K562 (cell line): Measurements from ENCODE around the gene TRAPPC2L. TPM values are rescaled to one million over a fixed set of nuclear protein-coding genes. Genes with fewer than 3 reads are reported as not detected.
A peak's percentile ranks its signal among the peaks of the same experiment; 100 is the strongest.

Experiments used
- ATAC-seq: fragments of 200-7000 bp; cut with Tn5 transposase; 3 replicates; pipeline ENCODE4 v1.9.1; 2020; ENCODE audit warnings: moderate library complexity
- BruUV-seq: library from RNA; stranded (reverse); fragments of 400-500 nt; replicated peaks from 2 replicates; lab custom pipeline; 2021; lab: Mats Ljungman, UMichigan
- CTCF ChIA-PET: fragments of 300-600 bp; formaldehyde crosslinking; extraction: SDS; loops from one replicate; lab custom pipeline; 2021; ENCODE audit warnings: low intra/inter-chr PET ratio; lab: Yijun Ruan, JAX
- POLR2A ChIA-PET: fragments of 300-600, 350-650 bp; sonication (Branson Sonifier 250); formaldehyde crosslinking; extraction: SDS; loops from one replicate; lab custom pipeline; 2021; ENCODE audit warnings: antibody characterized with exemption, inconsistent platforms; lab: Yijun Ruan, JAX
- DNase-seq, 4 experiments: peaks; one replicate each; pipeline versions ENCODE4 v3.0.0 to v3.0.0-alpha.2; 2011 to 2018; ENCODE audit warnings: low spot score in 3 of 4, mixed read lengths in 3 of 4; ENCODE audit errors: extremely low read depth in 1 of 4
- FAIRE-seq: peaks from 2 replicates; lab custom pipeline; 2011; peaks lifted over from hg19 to GRCh38; lab: Jason Lieb, UNC
- H2AFZ ChIP-seq: 2 replicates; pipeline ENCODE4 v1.6.0; 2011; ENCODE audit warnings: low read depth, low read length, control low read depth, inconsistent platforms
- H3K27ac ChIP-seq: fragments of 200-600 bp; 3 replicates; pipeline ENCODE4 v1.8.0; 2011; ENCODE audit warnings: low read depth, mild to moderate bottlenecking, control low read depth, inconsistent platforms, low read length, moderate library complexity, mixed read lengths; ENCODE audit errors: extremely low read depth
- H3K27me3 ChIP-seq, 2 experiments: fragments of 300-600 bp in 1 of 2; 2 replicates in 1 of 2; 3 replicates in 1 of 2; pipeline versions ENCODE4 v1.6.0 to v1.8.0; 2011; ENCODE audit warnings: inconsistent platforms in 2 of 2, low read length in 2 of 2, mild to moderate bottlenecking in 1 of 2, mixed read lengths in 1 of 2, moderate library complexity in 1 of 2; ENCODE audit not compliant: control insufficient read depth in 2 of 2, insufficient read depth in 2 of 2
- H3K36me3 ChIP-seq: fragments of 300-600 bp; 3 replicates; pipeline ENCODE4 v1.8.0; 2011; ENCODE audit warnings: mild to moderate bottlenecking, low read length, inconsistent platforms; ENCODE audit not compliant: control insufficient read depth, insufficient read depth
- H3K4me1 ChIP-seq, 2 experiments: fragments of 200-600 bp in 1 of 2; replicated peaks in 1 of 2; 2 replicates in 1 of 2; 3 replicates in 1 of 2; pipeline versions ENCODE4 v1.5.1 to v1.8.0; 2011; ENCODE audit warnings: inconsistent platforms in 2 of 2, low read length in 2 of 2, mild to moderate bottlenecking in 1 of 2, mixed read lengths in 1 of 2, moderate library complexity in 1 of 2; ENCODE audit not compliant: control insufficient read depth in 2 of 2, insufficient read depth in 2 of 2
- H3K4me2 ChIP-seq: 2 replicates; pipeline ENCODE4 v1.6.1; 2011; ENCODE audit warnings: low read length, control low read depth, inconsistent platforms, mixed read lengths; ENCODE audit not compliant: insufficient read depth
- H3K4me3 ChIP-seq: fragments of 200-600 bp; sonication (generic), shearing (Covaris generic); 2 replicates; pipeline ENCODE4 v1.5.1; 2016; ENCODE audit warnings: control low read depth, inconsistent platforms
- H3K79me2 ChIP-seq: fragments of 200-600 bp; 3 replicates; pipeline ENCODE4 v1.8.0; 2011; ENCODE audit warnings: low read length, inconsistent platforms; ENCODE audit not compliant: control insufficient read depth, insufficient read depth
- H3K9ac ChIP-seq, 2 experiments: 2 replicates each; pipeline versions ENCODE4 v1.6.0 to v1.6.1; 2011; ENCODE audit warnings: low read depth in 2 of 2, low read length in 2 of 2, control low read depth in 1 of 2, inconsistent platforms in 1 of 2, mild to moderate bottlenecking in 1 of 2, mixed read lengths in 1 of 2; ENCODE audit not compliant: insufficient read depth in 1 of 2
- H3K9me1 ChIP-seq: one replicate; pipeline ENCODE4 v1.6.0; 2011; ENCODE audit warnings: inconsistent platforms, mild to moderate bottlenecking, low read length, moderate library complexity; ENCODE audit not compliant: control insufficient read depth, insufficient read depth
- H3K9me3 ChIP-seq: replicated peaks from 2 replicates; pipeline ENCODE4 v1.5.1; 2011; ENCODE audit warnings: low read depth, low read length, inconsistent platforms; ENCODE audit not compliant: control insufficient read depth, insufficient read depth
- H4K20me1 ChIP-seq: replicated peaks from 2 replicates; pipeline ENCODE4 v1.6.1; 2011; ENCODE audit warnings: low read length, inconsistent platforms, mixed read lengths; ENCODE audit not compliant: control insufficient read depth, insufficient read depth
- CCAR2 ChIP-seq: fragments of 200-400 bp; formaldehyde crosslinking; IDR thresholded peaks from 2 replicates; pipeline ENCODE4 v1.6.1; 2017; ENCODE audit warnings: mild to moderate bottlenecking, low read depth, low read length
- FOXP1 ChIP-seq: sonication (generic); formaldehyde crosslinking; IDR thresholded peaks from 2 replicates; pipeline ENCODE4 v1.8.0; 2022; ENCODE audit warnings: mild to moderate bottlenecking, missing genetic modification reagents
- GTF2F1 ChIP-seq: IDR thresholded peaks from 2 replicates; pipeline ENCODE4 v1.6.1; 2011; ENCODE audit warnings: low read depth, low read length, improper control_type of control experiment
- HDGF ChIP-seq: fragments of 450-650 bp; IDR thresholded peaks from 2 replicates; pipeline ENCODE4 v1.6.1; 2016
- LEF1 ChIP-seq: fragments of 450-650 bp; IDR thresholded peaks from 2 replicates; pipeline ENCODE4 v1.6.1; 2016; ENCODE audit warnings: mild to moderate bottlenecking
- MAFF ChIP-seq: IDR thresholded peaks from 2 replicates; pipeline ENCODE4 v1.6.1; 2012; ENCODE audit warnings: low read length, improper control_type of control experiment
- PHF21A ChIP-seq: fragments of 450-650 bp; IDR thresholded peaks from 2 replicates; pipeline ENCODE4 v1.6.1; 2017; ENCODE audit warnings: low read depth, borderline replicate concordance
- RBM14 ChIP-seq: fragments of 200-400 bp; formaldehyde crosslinking; IDR thresholded peaks from 2 replicates; pipeline ENCODE4 v1.6.1; 2018; ENCODE audit warnings: low read depth, mild to moderate bottlenecking, low read length, moderate library complexity, borderline replicate concordance; ENCODE audit not compliant: insufficient read depth
- SLC30A9 ChIP-seq: fragments of 250-450 bp; sonication (Bioruptor Pico); IDR thresholded peaks from 2 replicates; pipeline ENCODE4 v1.8.0; 2022; ENCODE audit warnings: mild to moderate bottlenecking, moderate library complexity
- SMC3 ChIP-seq: conservative IDR thresholded peaks from 2 replicates; pipeline ENCODE4 v1.6.1; 2011; ENCODE audit warnings: low read depth, low read length, improper control_type of control experiment; ENCODE audit not compliant: insufficient read depth
- SOX6 ChIP-seq: fragments of 450-650 bp; IDR thresholded peaks from 2 replicates; pipeline ENCODE4 v1.6.1; 2014; ENCODE audit warnings: mild to moderate bottlenecking
- ZNF274 ChIP-seq: IDR thresholded peaks from 2 replicates; pipeline ENCODE4 v1.6.1; 2011; ENCODE audit warnings: low read depth, mild to moderate bottlenecking, low read length, moderate library complexity, borderline replicate concordance
- ZNF76 ChIP-seq: fragments of 250-450 bp; sonication (Bioruptor Pico); IDR thresholded peaks from 2 replicates; pipeline ENCODE4 v1.4.0; 2020; ENCODE audit warnings: mild to moderate bottlenecking, moderate library complexity, borderline replicate concordance
- ZSCAN29 ChIP-seq: fragments of 450-650 bp; IDR thresholded peaks from 2 replicates; pipeline ENCODE4 v1.6.1; 2017
- WGBS: fragments of 100-300 bp; shearing (Covaris generic); methylation state at CpG from one replicate; pipeline ENCODE4 v1.1.6; 2016; ENCODE audit warnings: low coverage, mixed read lengths; ENCODE audit not compliant: insufficient coverage; ENCODE audit errors: missing lambda C conversion rate; 5-methylcytosine and 5-hydroxymethylcytosine counted together
- in situ Hi-C: fragments of 300-500 bp; cut with MboI; formaldehyde crosslinking; loops from 4 replicates; pipeline ENCODE4 v1.15.0; 2018; ENCODE audit warnings: inconsistent platforms, mixed read lengths
- intact Hi-C: fragments of 100-400 bp; cut with micrococcal nuclease; formaldehyde crosslinking; loops from 2 replicates; pipeline ENCODE4 v1.14.2; 2022
- polyA plus RNA-seq, 8 experiments: library from polyadenylated mRNA; depleted of rRNA in 4 of 8; stranded (reverse) in 5 of 8; unstranded in 3 of 8; fragments of >200 nt; fragmentation: Nextera tagmentation in 2 of 8; fragmentation: Illumina TruSeq in 1 of 8; extraction: Ambion mirVana in 2 of 8; extraction: Trizol in 1 of 8; gene quantifications; 2 replicates each; pipeline versions ENCODE4 v1.2.1 to v1.2.3, GENCODE V29; 2011 to 2014; ENCODE audit warnings: inconsistent platforms in 1 of 8, missing spikeins in 1 of 8
- total RNA-seq, 7 experiments: library from RNA; depleted of rRNA in 6 of 7; stranded (reverse); fragments of >200 nt in 6 of 7; fragmentation: Illumina TruSeq in 2 of 7; extraction: Trizol in 2 of 7; gene quantifications; 2 replicates each; pipeline versions ENCODE4 v1.2.1 to v1.2.3, GENCODE V29; 2011 to 2021; ENCODE audit warnings: low replicate concordance in 1 of 7
- TF ChIP-seq, protein P1 (sequence below): fragments of 250-450 bp; sonication (Bioruptor Pico); IDR thresholded peaks from 2 replicates; pipeline ENCODE4 v1.8.0; 2021; ENCODE audit warnings: mild to moderate bottlenecking, moderate library complexity

TRAPPC2L gene
- total and polyA plus RNA-seq, 9 of the 15 experiments (the other 6 are each of a cell fraction or from before 2014, with no cell fraction given) = 60.4 to 398 (median 97.5) TPM

DNA sequence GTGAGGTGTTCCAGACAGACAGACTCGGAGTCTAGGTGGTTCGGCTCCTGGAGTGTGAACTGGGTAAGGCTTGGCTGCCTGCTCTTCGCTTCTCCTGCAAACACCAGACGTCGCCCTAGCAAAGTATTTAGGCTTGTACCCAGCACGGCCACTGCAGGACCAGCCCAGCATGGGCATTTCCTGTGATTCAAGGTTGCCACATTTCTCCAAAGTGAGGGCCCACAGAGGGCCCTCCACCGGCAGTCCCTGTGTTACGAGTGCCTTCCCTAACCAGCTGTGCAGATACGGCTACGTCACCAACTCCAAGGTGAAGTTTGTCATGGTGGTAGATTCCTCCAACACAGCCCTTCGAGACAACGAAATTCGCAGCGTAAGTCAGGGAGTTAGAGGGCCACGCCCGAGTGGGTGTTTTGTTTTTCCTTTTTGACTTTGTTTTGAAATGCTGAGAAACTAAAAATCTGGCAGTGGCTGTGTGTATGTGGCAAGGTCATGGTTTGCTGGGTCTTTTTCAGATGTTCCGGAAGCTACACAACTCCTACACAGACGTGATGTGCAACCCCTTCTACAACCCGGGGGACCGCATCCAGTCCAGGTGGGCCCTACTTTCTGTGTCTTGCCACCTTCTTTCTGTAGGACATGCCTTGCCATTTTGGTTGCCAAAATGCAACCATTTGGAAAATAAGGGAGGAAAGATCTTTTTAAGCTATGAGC lies 2.6 kb downstream of the TRAPPC2L start:
- in situ Hi-C loops (no loop called here), intact Hi-C loops (no loop called here)
- 90% methylated on average over 20 of the region's 20 CpGs for WGBS
- ChIA-PET POLR2A (interaction anchor here (0.7 kb wide), 2 partner anchors 8 to 105 kb away, joined by 4 to 5 read pairs; no protein-coding TSS in a partner anchor), CTCF (no interaction called here)
- DNase-seq (no peak), FAIRE-seq (no peak), ATAC-seq (no peak)
- TF ChIP-seq RBM14 (no peak), SOX6 (no peak), HDGF (no peak), MAFF (no peak), LEF1 (no peak), SLC30A9 (CRISPR knock-in tag) (no peak), ZNF274 (no peak), FOXP1 (no peak), PHF21A (no peak), ZSCAN29 (no peak), CCAR2 (no peak), ZNF76 (CRISPR knock-in tag) (no peak), GTF2F1 (no peak), SMC3 (no peak)
- TF ChIP-seq, protein P1, sequence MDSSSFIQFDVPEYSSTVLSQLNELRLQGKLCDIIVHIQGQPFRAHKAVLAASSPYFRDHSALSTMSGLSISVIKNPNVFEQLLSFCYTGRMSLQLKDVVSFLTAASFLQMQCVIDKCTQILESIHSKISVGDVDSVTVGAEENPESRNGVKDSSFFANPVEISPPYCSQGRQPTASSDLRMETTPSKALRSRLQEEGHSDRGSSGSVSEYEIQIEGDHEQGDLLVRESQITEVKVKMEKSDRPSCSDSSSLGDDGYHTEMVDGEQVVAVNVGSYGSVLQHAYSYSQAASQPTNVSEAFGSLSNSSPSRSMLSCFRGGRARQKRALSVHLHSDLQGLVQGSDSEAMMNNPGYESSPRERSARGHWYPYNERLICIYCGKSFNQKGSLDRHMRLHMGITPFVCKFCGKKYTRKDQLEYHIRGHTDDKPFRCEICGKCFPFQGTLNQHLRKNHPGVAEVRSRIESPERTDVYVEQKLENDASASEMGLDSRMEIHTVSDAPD (CRISPR knock-in tag) = no peak
- no TSS peak for BruUV-seq
- peaks cover 42% of the 10 kb centered on the region; the same call in 2 of the 3 replicates for H3K36me3 ChIP-seq
- no peak overlapping the region for H3K4me2 ChIP-seq
- H3K27ac ChIP-seq = no peak overlapping the region
- no peaks in the 10 kb centered on the region for H3K9me3 ChIP-seq
- peaks cover 8 to 50% of the 10 kb centered on the region in 2 experiments; a peak in 4 of 5 replicates for H3K4me1 ChIP-seq
- H4K20me1 ChIP-seq = no peaks in the 10 kb centered on the region; the same call in 1 of the 2 replicates
- H3K9ac ChIP-seq = peak overlapping the region in 1 of 2 experiments; percentile 41; a peak in 1 of 4 replicates
- peaks cover 23% of the 10 kb centered on the region for H3K79me2 ChIP-seq
- H2AFZ ChIP-seq = no peak overlapping the region
- no peak overlapping the region for H3K4me3 ChIP-seq
- peaks cover 2% of the 10 kb centered on the region for H3K9me1 ChIP-seq
- H3K27me3 ChIP-seq = no peaks in the 10 kb centered on the region
